ENCODE measurements around the gene KIAA1217.

Gene KIAA1217

GRCh38 chr10:24207781-24208611 is 942 bp upstream of the KIAA1217 start:
- peak; percentile 84 for DNase-seq

GRCh38 chr10:24209432-24209771 is 464 bp downstream of the KIAA1217 start:
- DNase-seq = no peak

GRCh38 chr10:24209946-24210491 is 1.1 kb downstream of the KIAA1217 start:
- peak; percentile 73 for DNase-seq

GRCh38 chr10:24210501-24210900 is 1.6 kb downstream of the KIAA1217 start:
- peak; percentile 58 for DNase-seq

GRCh38 chr10:24213266-24213665 is 4.3 kb downstream of the KIAA1217 start:
- DNase-seq = no peak

- no peak for DNase-seq
Measured at GRCh38 chr10:24213881-24214280, 4.9 kb downstream of the KIAA1217 start.

- DNase-seq = no peak
Measured at GRCh38 chr10:24214762-24215161, 5.8 kb downstream of the KIAA1217 start.

GRCh38 chr10:24215196-24215595 is 6.3 kb downstream of the KIAA1217 start:
- peak; percentile 60 for DNase-seq

GRCh38 chr10:24215603-24216002 is 6.7 kb downstream of the KIAA1217 start:
- no peak for DNase-seq

- DNase-seq = no peak
Measured at GRCh38 chr10:24219963-24220362, 11.0 kb downstream of the KIAA1217 start.

- DNase-seq = no peak
Measured at GRCh38 chr10:24223341-24223740, 14.4 kb downstream of the KIAA1217 start.

GRCh38 chr10:24223953-24224352 is 15.0 kb downstream of the KIAA1217 start:
- DNase-seq = no peak

GRCh38 chr10:24228642-24229041 is 19.7 kb downstream of the KIAA1217 start:
- no peak for DNase-seq

GRCh38 chr10:24229909-24230308 is 21.0 kb downstream of the KIAA1217 start:
- DNase-seq = no peak

- DNase-seq = no peak
Measured at GRCh38 chr10:24231200-24231599, 22.3 kb downstream of the KIAA1217 start.

GRCh38 chr10:24234784-24235183 is 25.8 kb downstream of the KIAA1217 start:
- DNase-seq = no peak

GRCh38 chr10:24235471-24235870 is 26.5 kb downstream of the KIAA1217 start:
- no peak for DNase-seq

- peak; percentile 48 for DNase-seq
Measured at GRCh38 chr10:24237801-24238395, 29.0 kb downstream of the KIAA1217 start.

- DNase-seq = peak; percentile 60
Measured at GRCh38 chr10:24238519-24239247, 29.7 kb downstream of the KIAA1217 start.

GRCh38 chr10:24239289-24240040 is 30.5 kb downstream of the KIAA1217 start:
- no peak for DNase-seq

GRCh38 chr10:24240041-24240751 is 31.3 kb downstream of the KIAA1217 start:
- no peak for DNase-seq

- no peak for DNase-seq
Measured at GRCh38 chr10:24241536-24242040, 32.6 kb downstream of the KIAA1217 start.

Measured in eye (tissue), 1 donor.